ENCODE measurements around the gene DNM3.

GRCh38 chr1:172384656-172385055 lies 543.4 kb downstream of the DNM3 start:
- no peak for TF ChIP-seq CTCF (IDR thresholded peaks at IDR 0.05)
- TF ChIP-seq POLR2A (IDR thresholded peaks at IDR 0.05), result no peak

Data from lower leg skin (tissue), 3 donors.